NCI-H2196 (cell line): ENCODE measurements around the gene PRR13.
"Not testable (repeated sequence)": the region's sequence is repeated elsewhere in the genome, so short reads cannot be mapped to it uniquely, and the experiment has no call there.

Experiments
- DNase-seq: peaks from one replicate; lab custom pipeline; 2025; ENCODE audit not compliant: unreplicated experiment; lab: John Stamatoyannopoulos, UW

Gene PRR13

GRCh38 chr12:53467880-53468279, 26.3 kb downstream of the PRR13 start:
- no peak for DNase-seq

GRCh38 chr12:53468282-53468681, 26.7 kb downstream of the PRR13 start:
- no peak for DNase-seq

GRCh38 chr12:53472056-53472582, 30.6 kb downstream of the PRR13 start:
- no peak for DNase-seq

- DNase-seq: no peak
These were observed 32.5 kb downstream of the PRR13 start for GRCh38 chr12:53474077-53474476.

DNA sequence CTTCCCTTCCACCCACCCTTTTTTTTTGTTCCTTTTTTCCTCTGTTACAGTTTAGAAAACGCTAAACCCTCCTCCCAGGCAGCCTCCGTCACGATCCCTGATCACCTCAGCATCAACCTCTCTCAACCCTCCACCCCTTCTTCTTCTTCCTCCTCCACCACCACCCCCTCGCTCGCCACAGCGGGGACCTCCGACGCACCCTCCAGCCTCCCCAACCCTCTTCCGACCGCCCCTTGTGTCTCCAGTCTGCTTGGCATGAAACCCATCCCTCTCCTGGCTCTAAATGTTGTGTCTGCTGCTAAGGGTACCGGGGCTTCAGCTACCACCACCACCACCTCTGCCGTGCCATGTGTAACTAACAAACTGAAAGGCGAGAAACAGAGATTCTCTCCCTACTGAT, 33.3 kb downstream of the PRR13 start:
- DNase-seq: no peak

- DNase-seq: peak; percentile 21
These were observed 35.3 kb downstream of the PRR13 start for GRCh38 chr12:53476769-53477209.

- no peak for DNase-seq
These were observed 37.3 kb downstream of the PRR13 start for GRCh38 chr12:53478865-53479264.

- DNase-seq: no peak
These were observed 37.8 kb downstream of the PRR13 start for GRCh38 chr12:53479331-53479730.

DNA sequence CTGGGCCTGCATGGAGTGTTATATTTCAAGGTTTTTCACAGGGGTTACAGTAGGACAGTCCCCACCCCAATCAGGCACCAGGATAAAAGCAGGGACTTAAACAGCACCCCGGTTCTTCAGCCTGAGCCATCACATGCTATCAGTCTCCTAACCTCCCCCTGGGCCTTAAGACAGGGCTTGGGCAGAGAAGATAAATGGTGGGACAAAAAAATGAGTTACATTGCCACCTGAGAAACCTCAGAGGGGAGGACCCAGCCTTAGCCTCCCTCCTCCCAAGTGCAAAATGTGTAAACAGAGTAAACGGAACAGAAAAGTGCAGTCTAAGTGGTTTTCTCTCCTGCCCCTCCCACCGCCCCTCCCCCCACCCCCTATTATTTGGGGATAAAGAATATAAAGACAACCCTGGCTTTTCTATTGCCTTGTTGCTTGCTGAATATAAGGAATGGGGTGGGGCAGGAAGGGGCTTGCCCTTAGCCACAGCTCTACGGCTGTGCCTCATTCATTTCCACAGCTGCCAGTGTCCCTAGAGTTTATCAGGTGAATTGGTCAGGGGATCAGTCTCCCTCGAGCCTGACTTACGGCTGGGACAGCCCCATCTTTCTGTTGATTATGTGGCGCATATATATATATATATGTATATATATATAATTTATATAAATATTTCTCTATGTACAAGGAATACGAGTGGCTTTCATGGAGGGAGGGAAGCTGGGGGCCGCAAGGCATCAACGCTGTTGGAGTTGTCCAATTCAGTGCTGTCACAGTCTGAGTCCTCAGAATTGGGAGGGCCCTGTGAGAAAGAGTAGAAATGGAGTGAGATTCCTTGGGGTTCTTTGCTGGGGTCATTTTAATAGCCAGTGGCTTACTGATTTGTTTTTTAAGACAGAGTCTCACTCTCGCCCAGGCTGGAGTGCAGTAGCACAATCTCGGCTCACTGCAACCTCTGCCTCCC, 39.2 kb downstream of the PRR13 start:
- DNase-seq: no peak

DNA sequence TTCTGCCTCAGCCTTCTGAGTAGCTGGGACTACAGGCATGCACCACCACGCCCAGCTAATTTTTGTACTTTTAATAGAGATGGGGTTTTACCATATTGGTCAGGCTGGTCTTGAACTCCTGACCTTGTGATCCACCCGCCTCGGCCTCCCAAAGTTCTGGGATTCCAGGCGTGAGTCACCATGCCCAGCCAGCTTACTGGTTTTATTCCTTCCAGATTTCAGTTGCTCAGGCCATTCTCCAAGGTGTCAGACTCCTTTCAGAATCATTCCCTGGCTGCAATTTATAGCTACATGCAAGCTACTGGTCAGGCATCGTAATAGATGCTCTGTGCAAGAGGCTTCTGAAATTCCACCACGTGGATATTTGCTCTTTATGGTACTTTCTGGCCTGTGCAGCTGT, 39.9 kb downstream of the PRR13 start:
- DNase-seq: not testable (repeated sequence)

- no peak for DNase-seq
These were observed 40.5 kb downstream of the PRR13 start for GRCh38 chr12:53481939-53482586.

DNA sequence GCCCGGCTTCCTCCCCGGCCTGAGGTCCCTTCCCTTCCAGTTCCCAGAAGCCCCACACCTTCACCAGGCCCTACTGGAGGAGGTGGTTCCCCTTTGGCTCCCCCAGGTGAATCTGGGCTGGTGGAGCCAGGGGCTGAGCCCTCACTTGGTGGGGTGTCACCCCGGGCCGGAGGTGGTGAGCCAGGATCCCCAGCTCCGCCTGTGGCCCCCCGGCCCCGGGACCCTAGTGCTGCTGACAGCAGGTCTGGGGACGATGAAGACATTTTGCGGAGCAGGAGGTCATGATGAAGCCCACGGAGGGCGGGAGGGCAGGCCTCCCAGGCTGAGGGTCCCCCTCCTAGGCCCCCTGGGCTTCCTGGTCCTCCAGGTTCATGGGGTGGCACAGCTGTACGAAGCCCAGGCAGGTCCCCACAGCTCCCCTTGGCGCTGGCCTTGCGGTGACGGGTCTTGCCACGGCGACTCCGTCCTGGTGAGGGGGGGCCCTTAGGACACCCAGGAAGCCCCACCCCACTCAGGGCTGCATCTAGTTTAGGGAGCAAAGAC, 41.2 kb downstream of the PRR13 start:
- no peak for DNase-seq

- no peak for DNase-seq
These were observed 41.9 kb downstream of the PRR13 start for GRCh38 chr12:53483225-53483978.

DNA sequence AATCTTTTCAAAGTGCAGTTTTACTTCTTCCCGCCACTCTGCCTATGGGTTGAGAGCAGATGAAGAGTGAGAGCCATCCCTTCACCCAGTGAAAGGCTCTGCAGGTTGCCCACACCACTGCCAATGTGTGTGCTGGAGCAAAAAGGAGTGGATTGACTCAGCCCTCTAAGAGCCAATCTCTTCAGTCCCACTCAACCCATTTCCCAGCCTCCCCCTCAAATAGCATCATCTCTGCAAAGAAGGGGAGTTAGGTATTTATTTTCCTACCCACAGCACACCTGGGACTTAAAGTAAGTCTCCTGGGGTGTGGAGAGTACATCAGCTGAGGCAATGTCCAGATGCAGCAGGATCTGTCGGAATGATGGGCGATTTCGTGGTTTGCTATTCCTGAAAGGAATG, 42.4 kb downstream of the PRR13 start:
- DNase-seq: no peak

DNA sequence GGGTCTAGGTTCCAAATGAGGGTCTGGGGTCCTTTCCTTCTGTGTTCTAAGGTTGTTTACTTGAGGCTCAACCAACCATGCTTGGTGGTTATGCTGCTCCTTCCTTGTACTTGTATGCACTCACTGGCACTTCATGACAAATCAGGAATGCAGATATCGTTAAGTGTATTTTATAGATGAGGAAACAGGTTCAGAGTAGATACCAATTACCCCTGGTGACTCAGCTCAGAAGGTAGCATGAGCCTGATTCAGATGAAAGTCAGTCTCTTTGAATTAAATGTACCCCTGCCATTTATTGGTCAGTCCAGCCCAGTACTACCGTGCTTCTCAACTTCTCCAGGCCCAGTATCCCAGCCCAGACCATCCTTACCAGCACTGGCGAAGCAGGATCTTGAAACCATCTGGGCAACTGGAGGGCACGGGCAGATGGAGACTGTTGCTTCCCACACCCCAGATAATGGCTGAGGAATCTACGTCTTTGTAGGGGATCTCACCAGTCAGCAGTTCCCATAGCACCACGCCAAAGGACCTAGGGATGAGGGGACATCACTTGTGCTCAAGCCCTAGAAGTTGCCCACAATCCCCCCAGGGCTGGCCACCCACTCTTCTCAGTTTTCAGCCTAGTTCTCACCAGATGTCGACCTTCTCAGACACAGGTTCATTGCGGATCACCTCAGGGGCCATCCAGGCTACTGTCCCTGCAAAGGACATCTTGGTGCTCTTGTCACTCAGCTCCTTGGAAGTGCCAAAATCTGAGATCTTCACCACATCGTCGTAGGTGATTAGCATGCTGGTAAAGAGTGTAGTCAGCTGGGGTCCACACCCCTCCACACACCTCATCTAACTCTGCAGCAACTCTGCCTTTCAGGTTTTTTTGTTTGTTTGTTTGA, 43.4 kb downstream of the PRR13 start:
- DNase-seq: no peak

DNA sequence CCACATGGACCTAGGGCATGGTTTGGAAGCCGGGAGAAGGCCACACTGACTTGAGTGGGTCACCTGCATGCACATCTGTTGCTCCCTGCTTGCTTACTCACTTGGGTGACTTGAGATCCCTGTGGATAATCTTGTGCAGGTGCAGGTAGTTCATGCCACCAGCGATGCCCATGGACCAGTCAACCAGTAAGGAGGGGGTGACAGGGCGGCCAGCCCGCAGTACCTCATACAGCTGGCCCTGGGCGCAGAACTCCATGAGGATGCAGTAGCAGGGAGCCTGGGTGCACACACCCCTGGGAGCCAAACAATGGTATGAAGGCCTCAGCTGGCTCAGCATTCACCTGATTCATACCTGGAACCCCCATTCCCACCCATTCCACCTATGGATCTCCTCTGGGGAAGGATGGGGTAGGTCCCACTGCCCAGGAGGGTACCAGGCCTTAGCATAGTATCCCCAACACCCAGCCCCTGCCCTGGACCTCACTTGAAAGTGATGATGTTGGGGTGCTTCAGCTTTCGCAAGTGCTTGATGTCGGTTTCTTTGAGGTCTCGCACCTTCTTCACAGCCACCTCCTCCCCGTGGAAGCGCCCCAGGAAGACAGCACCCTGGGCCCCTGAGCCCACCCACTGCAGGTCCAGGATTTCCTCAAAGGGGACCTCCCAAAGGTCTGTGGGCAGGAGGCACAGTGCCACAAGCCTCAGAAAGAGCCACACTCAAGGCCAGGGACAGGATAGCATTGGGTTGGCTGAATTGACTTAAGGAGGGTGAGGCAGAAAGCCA, 44.6 kb downstream of the PRR13 start:
- no peak for DNase-seq

DNA sequence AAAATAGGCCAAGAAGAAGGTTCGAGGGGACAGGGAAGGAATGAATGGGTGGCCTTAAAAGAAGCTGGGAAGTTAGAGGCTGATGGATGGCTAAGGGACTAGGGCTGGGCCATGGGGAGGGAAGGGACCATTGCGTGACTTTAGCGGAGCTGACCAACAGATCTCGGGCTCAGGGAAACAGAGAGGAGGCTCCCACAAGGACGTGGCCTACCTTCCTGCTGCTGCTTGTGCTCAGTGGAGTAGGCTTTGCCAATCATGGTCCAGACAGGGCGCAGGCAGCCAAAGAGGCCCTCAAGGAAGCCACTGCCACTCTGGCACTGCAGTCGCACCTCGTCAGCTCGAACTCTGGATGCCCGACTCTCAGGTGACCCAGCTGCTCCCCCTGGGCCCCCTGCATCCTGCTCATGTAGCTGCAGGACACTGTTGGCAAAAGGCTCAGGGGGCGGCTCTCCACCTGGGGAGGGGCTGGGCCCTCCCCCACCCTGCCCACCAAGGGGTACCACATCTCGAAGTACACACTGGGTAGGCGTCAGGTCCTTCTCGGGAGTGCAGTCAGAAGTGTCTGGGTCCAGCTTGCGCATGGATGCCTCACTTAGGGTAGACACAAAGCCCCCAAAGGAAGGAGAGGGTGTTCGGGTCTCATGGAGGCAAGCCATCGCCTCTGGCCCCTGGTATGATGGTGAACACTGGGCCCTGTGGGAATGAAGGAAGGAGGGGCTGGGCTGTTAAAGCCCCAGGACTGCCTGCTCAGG, 45.4 kb downstream of the PRR13 start:
- no peak for DNase-seq

DNA sequence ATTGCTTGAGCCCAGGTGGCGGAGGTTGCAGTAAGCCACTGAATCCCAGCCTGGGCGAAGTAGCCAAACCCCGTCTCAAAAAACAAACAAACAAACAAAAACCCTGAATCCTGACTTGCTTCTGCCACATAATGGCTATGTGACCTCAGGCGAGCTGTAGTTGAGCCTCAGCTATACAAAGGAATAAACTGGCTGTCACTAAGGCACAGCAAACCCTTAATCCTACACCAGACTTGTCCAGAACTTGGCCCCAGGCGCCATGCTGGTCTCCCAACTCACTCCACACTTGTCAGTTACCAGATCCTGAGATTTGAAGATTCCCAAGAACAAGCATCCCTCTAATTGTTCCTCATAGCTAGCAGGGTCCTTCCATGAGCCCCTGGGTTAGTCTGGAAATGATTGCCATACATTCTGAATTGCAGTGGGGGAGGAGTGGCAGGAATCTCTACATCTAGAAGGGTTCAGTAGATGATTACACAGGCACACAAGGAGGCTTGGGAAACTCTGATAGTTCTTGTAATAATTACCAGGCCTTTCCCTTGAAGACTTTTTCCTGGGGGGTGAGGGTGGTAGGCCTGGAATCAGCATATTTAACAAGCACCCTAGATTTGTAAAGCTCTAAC, 47.8 kb downstream of the PRR13 start:
- DNase-seq: no peak
